HG03460 (cell line): ENCODE data around the gene C1orf105.

Experiments used
- ATAC-seq: cut with Tn5 transposase; IDR thresholded peaks from one replicate; pipeline ENCODE4 v1.9.1; 2021; ENCODE audit not compliant: unreplicated experiment

The C1orf105 gene

DNA sequence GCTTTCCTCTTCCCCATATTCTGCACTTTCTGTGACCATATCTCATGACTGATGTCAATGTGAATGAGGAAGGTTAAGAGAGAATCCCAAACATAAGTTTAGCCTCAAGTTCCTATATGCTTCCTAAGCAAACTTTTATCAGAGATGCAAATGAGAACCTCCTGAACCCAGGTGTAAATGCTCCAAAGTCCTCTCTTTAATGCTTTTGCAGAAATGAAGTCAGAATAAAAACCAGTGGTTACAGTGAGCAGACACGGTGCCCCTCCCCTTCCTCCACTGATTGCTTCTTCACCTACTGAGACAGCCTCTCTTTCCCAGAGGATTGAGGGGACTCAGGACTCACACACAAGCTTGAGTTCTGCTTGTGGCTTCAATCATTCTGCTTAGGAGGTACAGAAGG, 35.0 kb downstream of the C1orf105 start:
- ATAC-seq = no peak

DNA sequence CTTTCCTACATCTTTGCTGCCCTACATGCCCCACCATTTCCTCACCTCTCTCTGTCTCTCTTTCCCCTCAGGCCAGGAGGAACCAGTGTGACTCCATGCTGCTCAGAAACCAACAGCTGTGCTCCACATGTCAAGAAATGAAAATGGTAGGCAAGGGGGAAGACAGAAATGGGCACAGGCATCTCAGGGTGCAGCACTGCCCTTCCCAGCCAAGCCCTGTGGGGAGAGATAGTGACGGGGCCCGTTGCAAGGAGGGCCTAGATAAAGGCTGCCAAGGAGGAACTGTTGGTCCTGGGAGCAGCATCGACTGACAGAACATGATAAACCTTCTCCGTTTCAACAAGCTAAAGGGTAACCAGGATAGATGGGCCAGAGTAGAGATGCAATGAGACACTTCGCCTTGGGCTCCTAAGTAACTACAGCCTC, 35.9 kb downstream of the C1orf105 start:
- ATAC-seq = no peak

DNA sequence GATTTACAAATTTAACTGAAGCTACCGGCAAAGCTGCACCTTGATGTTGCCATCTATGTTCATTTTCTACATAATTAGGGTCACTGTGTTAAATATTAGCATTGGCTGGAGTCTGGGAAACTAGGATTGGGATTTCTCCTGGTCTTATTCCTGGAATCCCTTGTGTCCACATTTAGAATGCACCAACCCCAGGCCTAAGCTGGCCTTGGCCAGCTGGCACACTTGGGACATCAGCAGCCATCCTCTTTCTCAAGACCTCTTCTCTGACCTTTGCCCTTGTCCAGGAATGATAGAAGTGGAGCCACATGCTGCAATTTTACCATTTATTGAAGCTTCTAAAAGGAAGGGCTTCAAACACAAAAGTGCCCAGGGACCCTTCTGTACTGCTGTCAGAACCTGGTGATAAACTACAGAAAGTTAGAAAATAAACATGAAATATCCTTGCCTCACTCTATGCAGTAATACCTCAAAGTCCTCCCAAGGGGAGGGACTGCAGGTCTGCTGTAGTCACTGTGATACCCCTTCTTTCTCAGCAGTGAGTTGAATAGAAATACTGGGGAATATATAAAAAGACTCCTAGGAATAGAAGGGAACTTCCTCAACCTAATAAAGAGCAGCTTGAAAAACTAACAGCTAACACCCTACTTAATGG, 37.1 kb downstream of the C1orf105 start:
- ATAC-seq = no peak

DNA sequence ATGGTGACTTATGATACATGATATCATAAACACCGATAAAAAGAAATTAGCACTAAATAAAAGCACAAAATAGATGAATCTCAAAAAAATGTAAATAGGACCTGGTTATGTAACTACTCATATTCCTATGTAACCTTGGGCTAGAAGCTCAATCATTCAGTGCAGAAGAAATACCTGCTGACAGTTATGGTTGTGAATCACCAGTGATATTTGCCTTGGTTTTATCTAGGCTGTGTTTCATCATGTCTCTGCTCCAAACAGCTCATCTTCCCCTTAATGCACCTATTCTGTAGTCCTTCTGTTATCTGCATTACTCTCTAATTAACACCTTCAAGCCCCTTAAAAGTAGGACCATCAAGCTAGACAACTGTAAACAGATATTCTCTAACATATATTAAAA, 39.7 kb downstream of the C1orf105 start:
- no peak for ATAC-seq

DNA sequence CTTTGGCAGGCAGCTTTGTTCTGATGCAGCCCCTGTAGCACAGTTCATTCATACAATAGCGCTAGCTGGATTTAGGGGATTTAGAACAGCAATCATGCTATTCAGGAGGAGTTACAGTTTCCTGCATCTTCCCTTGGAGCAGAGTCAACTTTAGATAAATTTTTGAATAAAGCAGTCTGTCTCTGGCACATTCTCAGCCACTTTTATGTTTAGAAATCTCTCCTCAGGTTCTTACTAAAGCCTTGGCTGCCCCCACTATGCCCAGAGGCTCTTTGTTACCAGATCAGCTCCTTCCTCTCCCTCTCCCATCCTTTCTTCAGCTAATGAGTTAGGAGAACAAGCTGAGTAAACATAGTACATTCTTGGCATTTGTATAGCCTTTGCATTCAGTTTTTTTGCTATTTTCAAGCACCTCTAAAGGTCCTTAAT, 40.4 kb downstream of the C1orf105 start:
- no peak for ATAC-seq

DNA sequence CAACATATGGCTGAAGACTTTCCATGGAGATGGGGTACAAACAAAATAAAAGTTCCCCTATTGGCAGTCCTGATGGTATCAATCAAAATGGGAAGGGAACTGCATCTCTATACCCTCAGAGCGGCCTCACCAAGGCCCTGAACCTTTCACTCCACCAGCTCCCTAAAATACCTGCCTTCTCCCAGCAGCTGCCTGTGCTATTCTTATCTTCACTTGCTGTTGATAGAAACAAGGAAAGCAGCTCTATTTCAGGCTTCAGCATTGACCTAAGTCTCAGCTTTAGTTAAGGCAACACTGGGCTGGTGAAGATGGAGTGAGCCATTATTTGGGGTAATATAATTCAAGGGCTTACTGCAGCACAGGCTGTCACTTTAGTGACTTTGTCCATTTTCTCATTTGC, 45.1 kb downstream of the C1orf105 start:
- ATAC-seq = no peak

DNA sequence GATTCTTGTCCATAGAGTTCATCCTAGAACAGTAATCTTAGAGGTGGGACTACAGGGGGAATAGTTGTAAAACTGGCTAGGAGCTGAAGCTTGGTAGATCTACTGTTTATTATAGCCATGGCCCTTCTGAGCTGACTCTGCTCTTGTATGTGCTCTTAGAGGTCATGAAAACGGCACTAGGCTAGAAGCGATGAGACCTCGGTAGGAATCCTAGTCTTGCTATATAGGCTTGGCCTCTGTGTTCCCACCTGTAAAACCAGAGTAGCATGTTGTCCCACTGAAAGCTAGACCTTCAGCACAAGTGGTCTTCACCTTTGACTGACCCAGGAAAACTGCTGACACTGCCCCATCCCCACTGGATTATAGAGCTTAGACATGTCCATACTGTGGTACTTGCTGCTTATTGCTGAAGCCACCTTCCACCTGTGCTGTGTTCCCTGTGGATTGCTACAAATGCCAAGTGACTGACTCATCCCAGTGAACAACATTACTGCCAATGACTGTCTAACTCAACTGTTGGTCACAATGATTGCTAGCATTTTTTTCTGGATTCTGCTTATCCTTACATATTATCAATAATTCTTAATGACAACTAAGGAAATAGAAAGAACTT, 46.4 kb downstream of the C1orf105 start:
- ATAC-seq = no peak

DNA sequence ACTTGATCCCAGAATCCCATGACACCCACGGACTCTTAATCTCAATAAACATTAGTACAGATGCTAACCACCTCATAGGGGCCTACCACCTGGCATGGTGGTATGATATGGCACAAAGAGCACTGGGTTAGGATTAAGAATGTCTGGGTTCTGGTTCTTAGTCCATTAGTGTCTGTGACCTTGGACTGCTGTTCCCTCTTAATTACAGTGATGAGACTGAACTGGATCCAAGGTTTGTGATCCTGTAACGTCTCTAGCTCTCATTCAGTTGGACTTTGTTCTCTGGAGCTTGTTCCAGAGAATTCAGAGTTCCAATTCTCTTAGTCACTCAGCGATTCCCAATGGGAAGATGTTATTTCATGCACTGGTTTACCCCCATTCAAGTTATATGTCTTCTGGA, 47.0 kb downstream of the C1orf105 start:
- no peak for ATAC-seq

DNA sequence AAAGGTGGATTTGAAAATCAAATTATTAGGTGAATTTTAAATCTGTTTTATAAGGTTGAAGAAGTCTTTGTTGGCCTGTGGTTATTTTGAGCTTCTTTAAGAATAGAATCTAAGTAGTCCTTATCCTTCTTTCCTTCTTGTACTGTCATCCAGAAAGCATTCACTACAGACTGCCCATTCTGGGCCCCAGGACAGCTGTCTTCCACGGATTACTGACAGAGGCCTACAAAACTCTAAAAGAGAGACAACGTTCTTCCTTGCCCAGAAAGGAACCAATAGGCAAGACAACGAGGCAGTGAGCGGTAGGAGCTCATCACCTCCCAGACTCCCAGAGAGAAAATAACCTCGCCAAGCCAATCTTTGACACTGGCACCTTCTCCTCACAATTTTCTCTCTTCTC, 47.8 kb downstream of the C1orf105 start:
- ATAC-seq = no peak

DNA sequence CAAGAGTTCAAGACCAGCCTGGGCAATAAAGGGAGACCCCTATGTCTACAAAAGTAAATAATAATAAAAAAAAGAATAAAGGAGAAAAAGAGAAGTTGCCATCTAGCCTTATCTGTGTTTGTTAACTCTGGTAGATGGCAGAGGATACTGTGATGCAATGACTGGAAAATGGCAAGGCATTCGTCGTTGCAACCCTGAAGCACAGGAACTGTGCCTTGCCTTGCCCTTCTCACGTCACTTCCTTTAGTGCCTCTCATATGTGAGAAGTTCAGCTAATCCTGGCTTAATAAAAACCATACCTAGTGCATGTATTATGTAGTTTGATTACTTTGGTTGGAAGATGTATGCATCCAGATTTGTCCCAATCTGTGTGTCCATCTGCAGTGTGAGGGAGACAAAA, 49.2 kb downstream of the C1orf105 start:
- ATAC-seq = no peak

DNA sequence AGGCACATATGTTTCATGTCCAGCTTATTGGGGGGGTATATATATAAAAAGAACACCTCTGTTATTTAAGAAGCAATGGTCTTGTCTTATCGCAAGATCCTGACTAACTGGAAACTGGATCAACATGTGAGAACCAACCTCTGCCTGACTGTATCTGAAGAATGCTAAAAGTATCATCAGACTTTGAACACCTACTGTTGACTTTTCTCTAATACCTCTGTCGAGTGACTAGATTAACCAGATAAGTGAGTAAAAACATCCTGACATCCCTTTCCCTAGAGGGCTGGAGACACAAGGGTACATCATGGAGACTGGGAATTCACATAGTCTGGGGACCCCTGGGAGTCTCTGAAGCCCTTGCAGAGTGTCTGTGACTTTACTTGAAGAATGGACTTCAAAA, 49.7 kb downstream of the C1orf105 start:
- ATAC-seq = no peak

DNA sequence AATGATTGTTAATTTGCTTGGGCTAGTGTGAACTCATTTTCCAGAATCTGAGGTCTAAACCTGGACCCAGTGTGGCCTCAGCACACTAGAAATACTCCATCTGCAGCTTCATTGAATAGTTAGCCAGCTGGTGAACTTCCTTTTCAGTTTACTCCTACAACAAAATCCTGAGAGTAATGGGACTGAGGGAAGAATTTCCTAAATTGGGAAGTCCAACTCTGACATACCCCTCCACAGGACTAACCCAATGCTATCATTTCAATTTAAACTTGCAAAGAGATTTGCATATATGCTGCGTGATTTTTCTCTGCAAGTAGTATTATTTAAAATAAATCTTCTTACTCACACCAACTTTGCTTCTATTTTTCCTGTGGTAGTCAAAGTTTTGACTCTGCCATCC, 51.2 kb downstream of the C1orf105 start:
- no peak for ATAC-seq

DNA sequence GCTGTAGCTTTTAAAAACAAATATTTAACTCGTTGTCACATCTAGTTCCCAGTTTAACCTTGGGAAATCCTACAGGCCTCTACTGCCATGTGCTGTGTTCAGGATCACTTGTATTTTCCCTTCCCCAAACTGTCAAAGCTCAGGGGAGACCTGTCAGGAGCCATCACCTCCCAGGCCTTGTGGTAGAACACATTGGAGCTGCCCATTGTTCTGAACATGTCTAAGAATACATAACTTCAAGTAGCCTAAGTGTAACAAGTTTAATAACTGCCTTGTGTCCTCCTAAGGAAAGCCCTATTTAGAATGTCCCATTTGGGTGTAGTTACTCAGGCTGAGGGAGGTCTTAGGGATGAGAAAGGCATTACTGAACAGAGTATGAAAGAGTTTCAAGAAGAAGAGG, 52.0 kb downstream of the C1orf105 start:
- ATAC-seq = no peak

DNA sequence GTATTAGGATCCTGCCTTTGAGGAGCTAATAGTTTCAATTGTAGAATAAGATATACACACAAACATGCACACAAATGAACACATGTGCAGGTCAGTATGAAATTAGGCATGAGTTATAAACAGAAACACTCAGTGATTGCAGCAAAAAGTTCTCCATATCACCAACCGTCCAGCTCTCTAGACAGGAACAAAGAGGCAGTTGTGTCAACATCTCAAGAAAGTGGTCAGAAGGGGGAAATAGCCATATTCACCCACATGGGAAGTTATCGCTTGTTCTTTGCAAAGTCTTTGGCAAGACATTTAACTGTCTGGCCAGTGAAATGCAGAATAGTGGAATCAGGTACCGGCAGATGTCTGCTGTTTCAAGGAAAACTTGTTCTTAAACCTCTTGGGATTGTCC, 52.8 kb downstream of the C1orf105 start:
- ATAC-seq = no peak

DNA sequence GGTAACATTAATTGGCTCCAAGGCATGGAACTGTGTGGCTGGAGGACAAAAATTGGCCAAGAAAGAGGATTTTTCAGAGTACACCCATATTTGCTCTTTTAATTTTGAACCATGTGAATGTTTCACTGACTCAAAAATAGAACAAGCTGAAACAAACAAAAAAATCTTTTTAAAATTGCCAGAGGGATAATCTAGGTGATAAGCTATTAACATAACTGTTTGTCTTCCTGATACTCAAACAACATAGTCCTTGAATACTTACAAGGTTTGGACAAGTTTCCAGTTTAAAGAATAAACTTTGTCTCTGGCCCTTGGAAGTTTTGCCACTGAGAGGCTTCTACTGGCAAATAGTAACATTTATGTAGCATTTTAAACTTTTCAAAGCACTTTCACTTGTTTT, 53.4 kb downstream of the C1orf105 start:
- ATAC-seq = no peak

DNA sequence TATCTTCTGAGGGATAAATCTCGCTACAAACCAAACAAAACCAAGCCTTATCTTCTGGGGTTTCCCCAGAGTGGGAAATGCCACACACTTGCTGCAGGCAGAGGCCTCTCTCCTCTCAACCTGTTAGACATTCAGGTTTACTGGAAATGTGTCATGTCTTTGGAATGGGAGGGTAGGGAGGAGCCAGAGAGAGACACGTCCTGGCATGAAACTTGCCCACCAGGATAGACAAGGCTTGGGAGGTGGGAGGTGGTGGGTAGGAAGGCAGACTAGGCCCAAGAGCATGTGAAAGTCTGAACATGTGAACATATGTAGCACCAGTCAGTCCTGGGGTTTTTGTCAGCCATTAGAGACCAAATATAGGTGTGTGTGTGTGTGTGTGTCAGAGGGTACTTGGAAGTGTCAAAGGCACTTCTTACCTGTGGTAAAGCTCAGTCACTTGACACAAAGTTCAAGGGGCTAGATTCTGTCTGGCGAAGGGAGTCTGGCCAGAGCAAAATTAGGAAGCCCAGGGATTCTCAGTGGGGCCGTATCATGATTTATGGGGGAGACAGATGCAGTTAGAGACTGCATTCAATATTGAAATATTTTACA, 55.8 kb downstream of the C1orf105 start:
- ATAC-seq = no peak

DNA sequence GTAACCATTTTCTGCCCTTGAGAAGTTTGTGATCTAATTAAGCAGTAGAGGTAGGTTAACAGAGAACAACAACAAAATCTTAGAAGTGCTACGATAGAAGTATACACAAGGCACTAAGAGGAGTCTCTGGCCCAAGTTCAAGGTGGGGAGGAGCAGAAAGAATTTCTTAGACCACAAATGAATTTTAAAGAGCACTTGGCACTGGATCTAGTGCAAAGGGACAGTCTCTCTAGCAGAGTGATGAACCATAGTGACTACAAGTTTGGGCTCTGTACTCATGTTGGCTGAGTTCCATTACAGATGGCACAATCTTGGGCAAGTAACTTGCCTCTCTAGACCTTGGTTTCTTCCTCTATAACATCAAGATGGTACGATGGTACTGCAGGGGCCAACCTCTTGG, 56.7 kb downstream of the C1orf105 start:
- no peak for ATAC-seq

DNA sequence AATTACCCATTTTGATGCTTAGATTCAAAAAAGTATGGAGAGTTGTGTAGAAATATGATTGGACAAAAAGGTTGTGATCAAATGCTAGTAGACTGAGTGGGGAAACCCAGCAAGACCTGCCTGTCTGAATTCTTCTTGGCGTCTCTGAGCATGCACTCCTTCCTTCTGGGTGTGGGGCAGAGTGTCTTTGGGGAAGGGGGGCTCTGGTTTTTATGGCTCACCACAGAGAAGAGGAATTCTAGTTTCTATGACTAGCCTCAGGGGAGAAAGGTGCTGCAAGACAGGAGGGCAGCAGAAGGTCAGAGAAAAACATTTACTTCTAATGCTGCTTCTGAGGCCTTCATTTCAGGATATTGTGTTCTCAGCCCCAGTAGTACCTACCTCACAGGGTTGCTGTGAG, 57.3 kb downstream of the C1orf105 start:
- no peak for ATAC-seq

DNA sequence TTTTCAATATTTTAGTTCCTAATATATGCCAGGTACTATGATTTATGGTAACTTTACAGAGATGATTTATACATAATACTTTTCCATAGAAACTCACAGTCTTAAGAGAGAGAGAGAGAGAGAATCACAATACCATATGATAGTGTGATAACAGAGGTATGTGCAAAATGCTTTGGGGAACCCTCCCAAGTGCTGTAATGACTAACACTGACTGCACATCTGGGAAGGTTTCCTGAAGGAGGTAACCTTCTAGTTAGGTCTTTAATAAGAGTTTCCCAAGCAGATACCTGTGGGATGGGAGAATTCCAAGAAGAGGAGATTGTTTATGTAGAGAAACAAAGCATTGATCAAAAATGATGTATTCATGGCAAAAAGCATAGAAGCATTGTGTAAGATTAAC, 58.0 kb downstream of the C1orf105 start:
- ATAC-seq = no peak

DNA sequence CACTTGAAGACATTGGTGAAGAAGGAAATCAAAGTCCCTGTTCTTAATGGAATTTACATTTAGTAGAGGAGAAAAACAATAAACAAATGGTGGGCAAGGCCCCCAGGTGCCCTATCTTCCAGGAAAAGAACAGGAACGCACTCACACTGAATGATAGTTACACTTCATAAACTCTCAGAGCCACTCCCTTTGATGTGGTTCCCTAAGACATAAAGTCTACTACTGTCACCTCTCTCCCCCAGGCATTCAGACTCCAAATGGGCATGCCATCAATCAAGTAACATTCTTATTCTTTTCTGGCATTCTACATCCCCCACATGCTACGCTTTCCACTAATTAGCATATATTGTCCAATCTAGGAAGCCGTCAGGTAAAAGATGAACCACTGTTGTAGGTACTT, 59.9 kb downstream of the C1orf105 start:
- no peak for ATAC-seq

DNA sequence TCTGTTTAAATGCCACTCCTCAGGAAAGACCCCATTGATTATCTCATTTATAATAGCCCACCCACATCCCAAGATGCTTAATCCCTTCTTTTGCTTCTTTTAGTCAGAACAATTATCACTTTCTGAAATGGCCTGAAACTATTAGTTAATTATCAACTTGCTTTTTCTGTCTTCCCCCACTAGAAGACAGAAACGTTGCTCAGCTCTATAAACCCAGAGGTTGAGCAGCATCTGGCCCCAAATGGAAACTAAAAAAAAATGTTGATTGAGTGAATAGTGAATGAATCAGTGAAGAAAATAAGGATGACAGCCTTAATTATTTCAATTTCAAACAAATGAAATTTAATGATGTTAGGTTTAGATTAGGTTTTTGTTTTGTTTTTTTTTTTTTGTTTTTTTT, 61.6 kb downstream of the C1orf105 start:
- no peak for ATAC-seq

DNA sequence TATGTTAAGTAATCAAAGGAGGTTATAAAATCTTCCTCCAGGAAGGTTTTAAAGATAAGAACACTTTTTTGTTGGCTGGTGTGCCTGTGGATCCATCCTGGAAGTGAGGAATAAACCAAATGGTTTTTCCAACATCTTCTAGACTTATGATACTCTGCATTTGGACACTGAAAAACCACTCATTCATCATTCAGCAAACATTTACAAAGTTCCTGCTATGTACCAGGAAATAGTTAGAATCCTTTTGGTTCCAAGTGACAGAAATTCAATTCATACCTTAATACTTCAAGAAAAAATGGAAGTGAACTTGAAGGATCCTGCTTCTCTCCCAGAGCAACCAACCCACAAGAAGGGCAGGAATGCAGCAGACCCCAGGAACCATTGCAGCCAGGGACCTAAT, 63.0 kb downstream of the C1orf105 start:
- no peak for ATAC-seq

DNA sequence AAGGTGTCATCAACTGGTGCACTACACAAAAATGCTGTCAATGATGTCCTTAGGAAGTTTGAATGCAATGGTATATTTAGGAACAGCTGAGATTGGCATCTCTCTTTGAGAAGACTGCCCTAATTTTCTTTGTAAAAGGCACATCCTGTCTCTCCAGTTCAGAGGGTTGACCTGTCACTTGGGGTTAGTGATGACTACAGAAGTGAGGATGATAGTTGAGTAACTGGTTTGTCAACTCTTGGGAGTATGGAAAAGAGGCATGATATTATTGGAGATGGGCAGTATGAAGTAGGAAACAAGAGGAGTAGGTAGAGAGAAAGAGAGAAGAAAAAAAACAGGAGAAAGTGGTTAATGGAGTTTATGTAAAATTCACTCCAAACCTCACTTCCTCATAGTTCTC, 63.8 kb downstream of the C1orf105 start:
- ATAC-seq = no peak
